Measurements from ENCODE around the gene GPC4. TPM values are rescaled to one million over a fixed set of nuclear protein-coding genes. Genes with fewer than 3 reads are reported as not detected.

GPC4 gene
- 100 to 1,000 TPM in 5 of 12 donors, 10 to 100 TPM in 6, not detected in 1; 50.0 to 127 (median 99.1) TPM for polyA plus RNA-seq (ENCODE audit: insufficient read length in 12 of 12)
- long read RNA-seq, donor 1, full-length matches to known transcripts, result 5 of 5 reads
- long read RNA-seq, donor 1, partial matches to known transcripts, result 0 of 5 reads
- long read RNA-seq, donor 1, other reads (novel, unspliced or antisense), result 0 of 5 reads
- long read RNA-seq, donor 2, full-length matches to known transcripts, result 52 of 52 reads
- long read RNA-seq, donor 2, partial matches to known transcripts, result 0 of 52 reads
- long read RNA-seq, donor 2, other reads (novel, unspliced or antisense), result 0 of 52 reads
- long read RNA-seq, donor 3, full-length matches to known transcripts, result 23 of 23 reads
- long read RNA-seq, donor 3, partial matches to known transcripts, result 0 of 23 reads
- long read RNA-seq, donor 3, other reads (novel, unspliced or antisense), result 0 of 23 reads
- long read RNA-seq, donor 4, full-length matches to known transcripts, result 14 of 14 reads
- long read RNA-seq, donor 4, partial matches to known transcripts, result 0 of 14 reads
- long read RNA-seq, donor 4, other reads (novel, unspliced or antisense), result 0 of 14 reads
- long read RNA-seq, donor 5, full-length matches to known transcripts, result 27 of 27 reads
- long read RNA-seq, donor 5, partial matches to known transcripts, result 0 of 27 reads
- long read RNA-seq, donor 5, other reads (novel, unspliced or antisense), result 0 of 27 reads
- long read RNA-seq, donor 6, full-length matches to known transcripts, result 15 of 15 reads
- long read RNA-seq, donor 6, partial matches to known transcripts, result 0 of 15 reads
- long read RNA-seq, donor 6, other reads (novel, unspliced or antisense), result 0 of 15 reads
- long read RNA-seq, donor 7, full-length matches to known transcripts, result 7 of 12 reads
- long read RNA-seq, donor 7, partial matches to known transcripts, result 5 of 12 reads
- long read RNA-seq, donor 7, other reads (novel, unspliced or antisense), result 0 of 12 reads
- long read RNA-seq, donor 8, full-length matches to known transcripts, result 38 of 46 reads
- long read RNA-seq, donor 8, partial matches to known transcripts, result 8 of 46 reads
- long read RNA-seq, donor 8, other reads (novel, unspliced or antisense), result 0 of 46 reads
- long read RNA-seq, donor 9, full-length matches to known transcripts, result 9 of 33 reads
- long read RNA-seq, donor 9, partial matches to known transcripts, result 24 of 33 reads
- long read RNA-seq, donor 9, other reads (novel, unspliced or antisense), result 0 of 33 reads
- long read RNA-seq, donor 10, full-length matches to known transcripts, result 38 of 38 reads
- long read RNA-seq, donor 10, partial matches to known transcripts, result 0 of 38 reads
- long read RNA-seq, donor 10, other reads (novel, unspliced or antisense), result 0 of 38 reads
- long read RNA-seq, donor 11, full-length matches to known transcripts, result 17 of 36 reads
- long read RNA-seq, donor 11, partial matches to known transcripts, result 19 of 36 reads
- long read RNA-seq, donor 11, other reads (novel, unspliced or antisense), result 0 of 36 reads

- DNase-seq, result peak; percentile 70
Measured at GRCh38 chrX:133415276-133416105, at the start of gene GPC4. TSS of gene GPC4 (minus strand) at chrX:133415489. CDS start at chrX:133414965, 524 bp downstream.

GRCh38 chrX:133461231-133461630 lies 45.9 kb upstream of the GPC4 start:
- no peak for DNase-seq

GRCh38 chrX:133454924-133455323 lies 39.6 kb upstream of the GPC4 start:
- DNase-seq, result no peak

- no peak for DNase-seq
Measured at GRCh38 chrX:133454491-133454914, 39.2 kb upstream of the GPC4 start.

GRCh38 chrX:133448512-133449076 lies 33.3 kb upstream of the GPC4 start:
- DNase-seq, result no peak

DNA sequence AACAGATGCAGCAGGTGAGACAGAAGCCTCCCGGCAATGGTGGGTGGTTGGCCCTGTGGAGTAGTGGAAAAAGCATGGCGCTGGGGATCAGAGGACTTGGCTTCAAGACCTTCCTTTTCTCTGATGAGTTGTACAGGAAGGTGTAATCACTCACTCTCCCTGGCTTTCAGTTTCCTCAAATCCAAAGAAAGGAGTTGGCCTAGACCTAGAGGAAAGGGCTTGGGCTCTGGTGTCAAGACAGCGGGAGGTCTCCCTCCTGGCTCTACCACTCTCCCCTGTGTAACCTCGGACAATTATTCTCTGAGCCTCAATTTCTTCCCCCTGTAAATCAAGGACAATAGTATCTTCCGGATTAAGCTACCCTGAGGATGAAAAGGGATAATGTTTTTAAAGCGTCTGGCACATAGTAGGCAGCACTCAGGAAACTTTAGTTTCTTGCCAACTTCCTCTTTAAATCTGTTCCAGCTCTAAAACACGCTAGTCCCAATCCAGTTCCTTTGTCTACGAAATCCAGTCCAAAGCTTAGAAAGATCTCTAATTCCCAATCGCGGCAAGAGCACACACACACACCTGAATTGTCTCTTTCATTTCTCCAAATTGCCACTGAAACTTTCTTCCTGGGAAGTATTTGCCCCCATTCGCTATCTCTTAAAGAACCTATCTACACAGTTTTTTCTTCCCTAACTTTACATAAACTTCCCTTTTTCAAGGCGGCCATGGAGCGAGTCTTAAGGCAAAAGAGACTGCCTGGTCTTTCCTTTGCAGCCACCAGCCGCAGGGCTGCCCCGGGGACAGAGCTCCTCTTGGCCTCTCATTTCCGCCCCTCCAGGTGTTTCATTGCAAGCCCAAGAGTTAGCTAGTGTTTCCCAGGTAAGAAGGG lies 29.9 kb upstream of the GPC4 start:
- no peak for DNase-seq

GRCh38 chrX:133444196-133444595 lies 28.9 kb upstream of the GPC4 start:
- DNase-seq, result no peak

DNA sequence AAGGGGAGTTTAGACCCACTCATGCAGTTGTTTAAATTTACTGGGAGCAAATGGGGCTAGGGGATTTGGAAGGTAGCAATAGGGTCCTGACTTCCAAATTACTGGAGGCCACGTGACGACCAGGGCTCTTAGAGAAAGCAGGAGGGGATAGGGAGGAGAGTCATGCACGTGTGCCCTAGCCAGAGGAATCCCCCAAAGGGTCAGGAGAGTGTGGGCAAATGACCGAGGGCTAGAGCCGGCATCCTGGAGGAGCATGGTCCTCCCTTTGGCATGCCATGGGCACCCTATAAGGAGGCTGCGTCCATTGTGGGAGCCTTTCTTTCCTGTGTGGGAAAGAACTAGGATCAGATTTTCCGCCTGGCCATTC lies 25.5 kb upstream of the GPC4 start:
- no peak for DNase-seq

DNA sequence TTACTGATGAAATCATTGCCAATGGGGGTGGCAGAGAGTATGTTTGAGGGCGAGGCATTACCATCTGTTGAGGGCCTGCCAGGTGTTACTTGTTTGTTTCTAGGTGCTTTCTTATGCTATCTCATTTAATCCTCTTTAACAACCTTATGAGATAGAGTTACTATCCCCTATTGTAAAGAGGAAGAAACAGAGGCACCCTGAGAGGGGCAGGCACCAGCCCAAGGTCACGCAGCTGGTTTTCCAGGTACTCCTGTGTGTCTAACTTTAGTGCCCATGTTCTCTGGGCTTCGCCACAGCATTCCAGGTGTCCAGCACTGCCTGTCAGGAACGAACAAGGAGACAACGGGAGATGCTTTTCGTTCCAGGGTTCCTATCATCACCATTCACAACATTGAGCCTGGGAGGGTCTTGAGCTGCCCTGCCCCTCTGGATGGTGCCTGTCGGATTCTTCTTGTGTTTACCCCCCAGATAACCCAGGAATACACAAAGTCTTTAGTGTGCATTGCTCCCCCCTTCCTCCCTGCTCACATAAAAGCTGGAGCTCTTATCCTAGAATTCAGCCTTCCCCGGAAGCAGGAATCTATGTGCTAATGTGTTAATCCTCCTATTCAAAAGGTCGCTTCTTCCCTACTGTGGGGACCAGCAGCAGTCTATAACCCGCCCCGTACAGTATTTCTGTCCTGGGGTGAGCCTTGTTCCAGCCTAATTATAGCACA lies 24.9 kb upstream of the GPC4 start:
- no peak for DNase-seq

- no peak for DNase-seq
Measured at GRCh38 chrX:133437766-133438165, 22.5 kb upstream of the GPC4 start.

- DNase-seq, result no peak
Measured at GRCh38 chrX:133437356-133437755, 22.1 kb upstream of the GPC4 start.

DNA sequence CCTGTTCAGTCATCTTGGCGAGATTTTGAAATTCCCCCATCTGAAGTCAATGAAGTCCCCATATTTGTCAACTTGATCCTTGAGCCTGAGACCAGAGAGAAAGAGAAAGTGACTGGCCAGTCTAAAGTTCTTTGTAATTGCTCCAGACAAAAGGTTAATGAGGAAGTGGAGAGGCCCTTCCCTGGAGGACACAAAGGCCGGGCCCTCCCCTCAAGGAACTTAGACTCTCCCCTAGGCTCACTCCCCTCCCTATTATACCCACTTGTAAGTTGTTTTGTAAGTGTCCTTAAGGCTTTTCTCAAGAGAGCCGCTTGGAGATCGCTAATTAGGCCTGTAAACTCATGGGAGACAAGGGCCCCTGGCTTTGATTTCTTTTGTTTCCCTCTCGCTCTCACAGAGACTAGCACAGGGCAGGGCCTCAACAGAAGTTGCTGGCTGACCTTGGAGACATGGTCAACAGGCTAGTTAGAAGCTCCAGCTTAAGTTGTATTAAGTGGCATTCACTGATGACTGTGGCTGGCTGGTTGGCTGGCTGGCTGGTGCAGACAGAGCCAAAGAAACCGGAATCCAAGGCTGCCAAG lies 20.3 kb upstream of the GPC4 start:
- no peak for DNase-seq

- DNase-seq, result no peak
Measured at GRCh38 chrX:133434197-133434820, 19.0 kb upstream of the GPC4 start.

DNA sequence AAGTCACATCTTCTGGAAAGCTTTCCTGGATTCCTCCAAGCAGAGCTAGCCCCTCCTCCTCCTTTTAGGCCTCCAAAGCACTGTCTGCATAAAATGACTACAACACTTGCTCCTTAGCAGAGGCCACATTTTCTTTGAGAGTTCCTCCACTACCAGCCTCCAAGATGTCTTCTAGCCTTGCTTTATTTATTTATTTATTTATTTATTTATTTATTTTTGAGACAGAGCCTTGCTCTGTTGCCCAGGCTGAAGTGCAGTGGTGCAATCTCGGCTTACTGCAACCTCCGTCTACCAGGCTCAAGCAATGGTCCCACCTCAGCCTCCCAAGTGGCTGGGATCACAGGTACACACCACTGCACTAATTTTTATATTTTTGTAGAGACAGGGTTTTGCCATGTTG lies 4.6 kb upstream of the GPC4 start:
- no peak for DNase-seq

GRCh38 chrX:133418588-133418987 lies 3.3 kb upstream of the GPC4 start:
- DNase-seq, result no peak

GRCh38 chrX:133417364-133417763 lies 2.1 kb upstream of the GPC4 start:
- DNase-seq, result no peak

DNA sequence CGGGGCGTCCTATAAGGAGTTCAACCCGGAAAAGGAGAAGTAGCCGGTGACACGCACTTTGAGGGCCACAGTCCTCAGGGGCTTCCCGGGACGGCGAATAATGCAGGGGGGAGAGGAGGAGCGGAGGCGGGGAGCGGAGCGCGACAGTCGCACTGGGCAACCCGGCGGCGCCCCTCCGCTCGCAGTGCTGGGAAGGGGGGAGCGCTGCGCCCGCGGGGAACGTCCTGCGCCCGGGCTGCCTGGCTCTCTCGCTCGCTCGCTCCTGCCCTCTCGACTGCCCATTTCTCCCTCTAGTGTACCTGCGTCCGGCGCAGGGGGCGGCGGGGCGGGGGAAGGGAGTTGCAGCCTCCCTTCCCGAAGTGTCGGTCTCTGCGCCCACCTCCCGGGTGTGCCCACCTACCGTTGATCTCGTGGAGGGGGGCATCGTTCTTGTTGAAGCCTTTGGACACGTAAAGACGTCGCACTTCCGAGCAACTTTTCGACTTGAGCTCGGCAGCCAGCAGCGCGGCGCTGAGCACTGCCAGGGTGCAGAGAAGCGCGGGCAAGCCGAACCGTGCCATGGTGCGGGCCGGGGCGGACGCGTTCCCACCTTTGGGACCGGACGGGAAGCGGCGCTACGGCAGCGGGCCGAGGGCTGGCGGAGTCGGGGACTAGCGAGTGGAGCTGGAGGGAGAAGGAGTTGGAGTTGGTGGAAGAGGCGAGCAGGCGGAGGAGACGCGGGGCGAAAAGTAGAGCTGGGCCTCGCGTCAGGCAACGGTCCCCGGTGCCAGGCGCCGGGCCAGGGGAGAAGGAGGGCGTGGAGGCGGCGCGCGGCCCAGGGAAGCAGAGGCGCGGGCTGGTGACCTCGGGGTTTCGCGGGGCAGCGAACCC lies 648 bp downstream of the GPC4 start:
- no peak for DNase-seq

Data from muscle of arm (tissue), 14 donors.